K562 (cell line): ENCODE results near the gene OR10D3. TPM values are rescaled to one million over a fixed set of nuclear protein-coding genes. Genes with fewer than 3 reads are reported as not detected.

ENCODE experiments used
- CCAR2 ChIP-seq: fragments of 200-400 bp; formaldehyde crosslinking; IDR thresholded peaks from 2 replicates; pipeline ENCODE4 v1.6.1; 2017; ENCODE audit warnings: mild to moderate bottlenecking, low read depth, low read length
- ELK1 ChIP-seq: sonication (generic); formaldehyde crosslinking; IDR thresholded peaks from 2 replicates; pipeline ENCODE4 v1.8.1; 2022; ENCODE audit warnings: missing genetic modification reagents
- ERF ChIP-seq: fragments of 450-650 bp; formaldehyde crosslinking; IDR thresholded peaks from 2 replicates; pipeline ENCODE4 v1.4.0; 2020; ENCODE audit warnings: mild to moderate bottlenecking, mixed read lengths
- JUNB ChIP-seq: fragments of 450-650 bp; formaldehyde crosslinking; conservative IDR thresholded peaks from 2 replicates; pipeline ENCODE4 v1.4.0; 2020; ENCODE audit warnings: mild to moderate bottlenecking
- MAX ChIP-seq: sonication (generic); formaldehyde crosslinking; IDR thresholded peaks from 2 replicates; pipeline ENCODE4 v1.9.0; 2022; ENCODE audit warnings: mild to moderate bottlenecking, missing genetic modification reagents
- MXI1 ChIP-seq: IDR thresholded peaks from 2 replicates; pipeline ENCODE4 v1.6.1; 2011; ENCODE audit warnings: low read depth, mild to moderate bottlenecking, improper control_type of control experiment, low read length
- PBX2 ChIP-seq, 2 experiments: IDR thresholded peaks in 1 of 2; conservative IDR thresholded peaks in 1 of 2; 2 replicates each; pipeline ENCODE4 v1.6.1; 2016; ENCODE audit warnings: low read depth in 2 of 2, mild to moderate bottlenecking in 1 of 2, missing compliant biosample characterization in 1 of 2, missing genetic modification characterization in 1 of 2, moderate library complexity in 1 of 2
- POLR2AphosphoS2 ChIP-seq: IDR thresholded peaks from 2 replicates; pipeline ENCODE4 v1.6.1; 2012; ENCODE audit warnings: low read length, improper control_type of control experiment
- PRDM10 ChIP-seq: fragments of 450-650 bp; IDR thresholded peaks from 2 replicates; pipeline ENCODE4 v1.6.1; 2018; ENCODE audit not compliant: partially characterized antibody
- SNRNP70 ChIP-seq: fragments of 200-400 bp; formaldehyde crosslinking; optimal IDR thresholded peaks from 2 replicates; pipeline ENCODE3; 2017; ENCODE audit warnings: low read depth, low read length
- TBL1XR1 ChIP-seq, 2 experiments: IDR thresholded peaks; 2 replicates each; pipeline ENCODE4 v1.6.1; 2012; ENCODE audit warnings: improper control_type of control experiment in 2 of 2, low read length in 2 of 2, mild to moderate bottlenecking in 1 of 2
- XRCC5 ChIP-seq: fragments of 200-400 bp; formaldehyde crosslinking; IDR thresholded peaks from 2 replicates; pipeline ENCODE4 v1.6.1; 2017; ENCODE audit warnings: low read depth, mild to moderate bottlenecking, low read length
- YBX1 ChIP-seq: fragments of 450-650 bp; IDR thresholded peaks from 2 replicates; pipeline ENCODE4 v1.7.1; 2016; ENCODE audit warnings: mild to moderate bottlenecking
- ZBTB43 ChIP-seq: sonication (generic); formaldehyde crosslinking; IDR thresholded peaks from 2 replicates; pipeline ENCODE4 v1.8.0; 2023; ENCODE audit warnings: mild to moderate bottlenecking, missing genetic modification reagents
- ZFPM2 ChIP-seq: fragments of 250-450 bp; sonication (Bioruptor Pico); IDR thresholded peaks from 2 replicates; pipeline ENCODE4 v1.5.1; 2022; ENCODE audit warnings: mild to moderate bottlenecking
- ZNF639 ChIP-seq, 2 experiments: fragments of 200-800 bp in 1 of 2; sonication (Bioruptor generic) in 1 of 2; sonication (generic) in 1 of 2; formaldehyde crosslinking in 1 of 2; IDR thresholded peaks in 1 of 2; conservative IDR thresholded peaks in 1 of 2; 2 replicates each; pipeline versions ENCODE4 v1.5.0 to v1.6.1; 2016 to 2020; ENCODE audit warnings: missing compliant biosample characterization in 1 of 2, missing genetic modification characterization in 1 of 2, missing genetic modification reagents in 1 of 2
- polyA plus RNA-seq, 8 experiments: library from polyadenylated mRNA; depleted of rRNA in 4 of 8; stranded (reverse) in 5 of 8; unstranded in 3 of 8; fragments of >200 nt; fragmentation: Nextera tagmentation in 2 of 8; fragmentation: Illumina TruSeq in 1 of 8; extraction: Ambion mirVana in 2 of 8; extraction: Trizol in 1 of 8; gene quantifications; 2 replicates each; pipeline versions ENCODE4 v1.2.1 to v1.2.3, GENCODE V29; 2011 to 2014; ENCODE audit warnings: inconsistent platforms in 1 of 8, missing spikeins in 1 of 8
- total RNA-seq, 7 experiments: library from RNA; depleted of rRNA in 6 of 7; stranded (reverse); fragments of >200 nt in 6 of 7; fragmentation: Illumina TruSeq in 2 of 7; extraction: Trizol in 2 of 7; gene quantifications; 2 replicates each; pipeline versions ENCODE4 v1.2.1 to v1.2.3, GENCODE V29; 2011 to 2021; ENCODE audit warnings: low replicate concordance in 1 of 7

Gene OR10D3
- total and polyA plus RNA-seq, 9 of the 15 experiments (the other 6 are each of a cell fraction or from before 2014, with no cell fraction given) = 0.07 to 2.9 (median 0.80) TPM; not detected in 1

GRCh38 chr11:124207102-124207792 lies 24.1 kb downstream of the OR10D3 start (continued):
- peak in 1 of 2 experiments; percentile 92; a peak in 2 of 4 replicates for TF ChIP-seq ZNF639 (CRISPR knock-in tag; conservative IDR thresholded peaks at IDR 0.05 in 1 of 2, IDR thresholded peaks at IDR 0.05 in 1 of 2)
- TF ChIP-seq ERF (CRISPR knock-in tag) = no peak
- TF ChIP-seq ZBTB43 (CRISPR knock-in tag) = no peak
- TF ChIP-seq ZFPM2 (CRISPR knock-in tag) = no peak
- peak; percentile 49 to 71; a peak in 3 of 4 replicates for TF ChIP-seq TBL1XR1 (IDR thresholded peaks at IDR 0.05; ENCODE audit: low read length in 2 of 2)
- no peak for TF ChIP-seq ELK1 (CRISPR knock-in tag)
- TF ChIP-seq YBX1 = no peak
- no peak for TF ChIP-seq XRCC5
- no peak for TF ChIP-seq PBX2 (CRISPR knock-in tag; IDR thresholded peaks at IDR 0.05; ENCODE audit: low read depth)
- peak; percentile 80 for TF ChIP-seq PBX2 (tag; conservative IDR thresholded peaks at IDR 0.05; ENCODE audit: low read depth)
- no peak for TF ChIP-seq CCAR2
- TF ChIP-seq JUNB (CRISPR knock-in tag) = peak; percentile 4; the same call in 1 of the 2 replicates
- TF ChIP-seq MAX (CRISPR knock-in tag) = peak; percentile 62
- no peak for TF ChIP-seq MXI1
- no peak for TF ChIP-seq POLR2AphosphoS2
- TF ChIP-seq SNRNP70 = no peak
- no peak for TF ChIP-seq PRDM10
